Measurements from ENCODE around the gene DLEU7. TPM values are rescaled to one million over a fixed set of nuclear protein-coding genes. Genes with fewer than 3 reads are reported as not detected.

DLEU7 gene
- total and polyA plus RNA-seq, 10 of the 15 experiments (the other 5 are each of a cell fraction or from before 2014, with no cell fraction given): not detected

GRCh38 chr13:50826035-50826434, 17.5 kb downstream of the DLEU7 start:
- DNase-seq (ENCODE audit: low read depth, low spot score) (no peak), FAIRE-seq (no peak), ATAC-seq (no peak)
- Histone ChIP-seq H2AFZ (ENCODE audit: control insufficient read depth, low read depth, low read length) (no peak overlapping the region), H3K9ac (ENCODE audit: control insufficient read depth, insufficient read depth, low read length) (no peak overlapping the region), H3K27me3 (replicated peaks in 1 of 2; ENCODE audit: control insufficient read depth in 2 of 2, insufficient read depth in 2 of 2, low read length in 1 of 2) (no peaks in the 10 kb centered on the region), H3K9me3 (replicated peaks; ENCODE audit: control insufficient read depth, insufficient read depth, low read length) (no peaks in the 10 kb centered on the region), H3K4me3 (no peak overlapping the region), H3K79me2 (ENCODE audit: control insufficient read depth, insufficient read depth, low read length) (no peaks in the 10 kb centered on the region), H3K4me2 (ENCODE audit: control insufficient read depth, insufficient read depth) (no peak overlapping the region), H3K4me1 (ENCODE audit: control insufficient read depth, insufficient read depth, low read length) (no peaks in the 10 kb centered on the region), H3K27ac (ENCODE audit: control insufficient read depth, insufficient read depth) (no peak overlapping the region), H4K20me1 (ENCODE audit: control insufficient read depth, insufficient read depth) (no peaks in the 10 kb centered on the region), H3K36me3 (ENCODE audit: control insufficient read depth in 2 of 2, insufficient read depth in 2 of 2, low read length in 1 of 2) (no peaks in the 10 kb centered on the region)
- intact Hi-C loops (cut with micrococcal nuclease; ENCODE audit: unreplicated experiment): no loop called here
- whole genome bisulfite sequencing (ENCODE audit: insufficient coverage, insufficient replicate concordance, low lambda C conversion rate, missing lambda C conversion rate): 44% methylated on average over 3 of the region's 3 CpGs
- in situ Hi-C loops (cut with MboI): no loop called here
- CTCF ChIA-PET: no interaction called here
- POLR2A ChIA-PET: no interaction called here
- SMC1A ChIA-PET (ENCODE audit: uncharacterized antibody, unreplicated experiment): interaction anchor here (1.0 to 1.1 kb wide), 2 partner anchors 20 to 86 kb away, joined by 3 read pairs; no protein-coding TSS in a partner anchor
- BruUV-seq (replicated peaks): no TSS peak
- no peak for TF ChIP-seq NFXL1 (IDR thresholded peaks at IDR 0.05; ENCODE audit: borderline replicate concordance)
- TF ChIP-seq ATF3 (IDR thresholded peaks at IDR 0.05; ENCODE audit: borderline replicate concordance, extremely low read depth, low read depth, low read length): no peak
- TF ChIP-seq TBL1XR1 (IDR thresholded peaks at IDR 0.05; ENCODE audit: low read depth, low read length): no peak
- TF ChIP-seq TCF3 (IDR thresholded peaks at IDR 0.05; ENCODE audit: borderline replicate concordance, insufficient read depth, low read depth, low read length): no peak
- TF ChIP-seq TARDBP (IDR thresholded peaks at IDR 0.05; ENCODE audit: borderline replicate concordance): no peak
- TF ChIP-seq KLF5 (IDR thresholded peaks at IDR 0.05; ENCODE audit: partially characterized antibody): no peak
- no peak for TF ChIP-seq E4F1 (IDR thresholded peaks at IDR 0.05; ENCODE audit: borderline replicate concordance, partially characterized antibody)
- TF ChIP-seq NR2F1 (conservative IDR thresholded peaks at IDR 0.05): no peak
- no peak for TF ChIP-seq MEF2A (IDR thresholded peaks at IDR 0.05; ENCODE audit: insufficient read depth, low read depth, low read length)
- no peak for TF ChIP-seq STAT3 (IDR thresholded peaks at IDR 0.05; ENCODE audit: low read depth, low read length)
- no peak for TF ChIP-seq CREM (IDR thresholded peaks at IDR 0.05; ENCODE audit: low read depth)
- no peak for TF ChIP-seq SPI1 (IDR thresholded peaks at IDR 0.05; ENCODE audit: borderline replicate concordance, insufficient read depth, low read depth, low read length)
- no peak for TF ChIP-seq SMARCA5 (IDR thresholded peaks at IDR 0.05)
- TF ChIP-seq NFYA (IDR thresholded peaks at IDR 0.05; ENCODE audit: borderline replicate concordance, low read depth, low read length): no peak
- TF ChIP-seq ETV6 (conservative IDR thresholded peaks at IDR 0.05 in 1 of 2, IDR thresholded peaks at IDR 0.05 in 1 of 2; ENCODE audit: borderline replicate concordance in 1 of 2, low read depth in 1 of 2): no peak
- TF ChIP-seq IKZF2 (IDR thresholded peaks at IDR 0.05): no peak
- no peak for TF ChIP-seq ZNF24 (IDR thresholded peaks at IDR 0.05)
- RAD21 ChIA-PET (ENCODE audit: unreplicated experiment): no interaction called here

Measured in GM12878 (cell line).